Measurements from ENCODE around the gene USP21. TPM values are rescaled to one million over a fixed set of nuclear protein-coding genes. Genes with fewer than 3 reads are reported as not detected.
A peak's percentile ranks its signal among the peaks of the same experiment; 100 is the strongest.

The USP21 gene
- total and polyA plus RNA-seq, 8 donors, result 7.9 to 25.3 (median 11.2) TPM

DNA sequence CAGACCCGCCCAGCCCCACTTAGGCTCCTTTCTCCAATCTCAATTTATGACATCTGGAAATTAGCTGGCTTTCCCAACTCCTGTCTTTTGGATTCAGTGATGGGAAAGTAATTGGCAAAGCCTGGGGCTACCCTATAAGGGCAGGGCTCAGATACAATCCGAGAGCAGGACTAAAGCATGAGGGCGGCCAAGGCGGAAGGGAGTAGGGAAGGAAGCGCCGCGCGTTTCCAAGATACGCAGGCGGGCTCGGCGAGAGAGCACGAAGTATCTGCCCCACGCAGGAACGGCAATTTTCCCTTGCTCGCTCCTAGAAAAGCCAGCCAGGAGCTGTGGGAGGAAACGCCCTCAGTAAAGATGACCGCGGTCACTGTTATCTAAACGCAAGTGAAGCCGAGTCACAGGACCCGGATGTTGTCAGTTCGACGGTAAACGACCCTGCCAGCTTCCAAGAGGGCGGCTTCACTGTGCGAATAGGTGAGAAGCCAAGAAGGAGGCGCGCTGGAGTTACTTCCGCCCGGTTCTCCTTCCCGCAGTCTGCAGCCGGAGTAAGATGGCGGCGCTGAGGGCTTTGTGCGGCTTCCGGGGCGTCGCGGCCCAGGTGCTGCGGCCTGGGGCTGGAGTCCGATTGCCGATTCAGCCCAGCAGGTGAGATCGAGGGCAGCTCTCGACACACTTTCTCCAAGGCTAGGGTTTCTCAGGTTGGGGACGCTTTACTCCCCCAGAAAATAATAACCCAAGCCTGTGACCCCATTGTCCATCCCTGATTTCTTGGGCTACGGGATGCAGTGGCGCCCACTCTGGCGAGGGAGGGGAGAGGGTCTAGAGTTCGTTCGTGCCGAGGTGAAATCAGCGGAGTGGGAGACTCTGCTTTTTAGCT, 42.8 kb downstream of the USP21 start, which contains the start of gene NDUFS2:
Gene NDUFS2 (plus strand): TSS at position 532 of the 877 bp plus-strand sequence. CDS start 19 bp downstream, at position 551.
- intact Hi-C loops (cut with DNase I), result no loop called here
- Histone ChIP-seq H3K4me1 (peaks cover 8 to 11% (median 9%) of the 10 kb centered on the region in 3 donors), H3K4me3 (peak within 1 kb of the TSS; percentile 58 to 70 (median 66)), H3K27me3 (no peaks in the 10 kb centered on the region), H3K36me3 (peaks cover 0 to 2% (median 0%) of the 10 kb centered on the region in 3 donors), H3K27ac (peak within 1 kb of the TSS; percentile 80 to 96 (median 88)), H3K9me3 (no peaks in the 10 kb centered on the region)
- 2 to 3% methylated on average over 53 of the region's 53 CpGs for WGBS, 2 donors
- peak; percentile 94 to 98 (median 96) for ATAC-seq
- TF ChIP-seq, protein P1, sequence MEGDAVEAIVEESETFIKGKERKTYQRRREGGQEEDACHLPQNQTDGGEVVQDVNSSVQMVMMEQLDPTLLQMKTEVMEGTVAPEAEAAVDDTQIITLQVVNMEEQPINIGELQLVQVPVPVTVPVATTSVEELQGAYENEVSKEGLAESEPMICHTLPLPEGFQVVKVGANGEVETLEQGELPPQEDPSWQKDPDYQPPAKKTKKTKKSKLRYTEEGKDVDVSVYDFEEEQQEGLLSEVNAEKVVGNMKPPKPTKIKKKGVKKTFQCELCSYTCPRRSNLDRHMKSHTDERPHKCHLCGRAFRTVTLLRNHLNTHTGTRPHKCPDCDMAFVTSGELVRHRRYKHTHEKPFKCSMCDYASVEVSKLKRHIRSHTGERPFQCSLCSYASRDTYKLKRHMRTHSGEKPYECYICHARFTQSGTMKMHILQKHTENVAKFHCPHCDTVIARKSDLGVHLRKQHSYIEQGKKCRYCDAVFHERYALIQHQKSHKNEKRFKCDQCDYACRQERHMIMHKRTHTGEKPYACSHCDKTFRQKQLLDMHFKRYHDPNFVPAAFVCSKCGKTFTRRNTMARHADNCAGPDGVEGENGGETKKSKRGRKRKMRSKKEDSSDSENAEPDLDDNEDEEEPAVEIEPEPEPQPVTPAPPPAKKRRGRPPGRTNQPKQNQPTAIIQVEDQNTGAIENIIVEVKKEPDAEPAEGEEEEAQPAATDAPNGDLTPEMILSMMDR (IDR thresholded peaks at IDR 0.05), result no peak
- peak; percentile 76 for FAIRE-seq
- DNase-seq, result peak; percentile 90 to 99 (median 98)

GRCh38 chr1:161206411-161207140, 47.3 kb downstream of the USP21 start:
- Histone ChIP-seq H3K4me1 (peaks cover 5 to 9% (median 8%) of the 10 kb centered on the region in 3 donors), H3K27me3 (no peaks in the 10 kb centered on the region), H3K9me3 (no peaks in the 10 kb centered on the region), H3K27ac (peak overlapping the region in 2 of 4 donors; percentile 29 to 32), H3K36me3 (peaks cover 0 to 32% (median 5%) of the 10 kb centered on the region in 3 donors), H3K4me3 (no peak overlapping the region)
- TF ChIP-seq, protein P1 (IDR thresholded peaks at IDR 0.05), result no peak
- WGBS, 2 donors, result 83 to 90% methylated on average over 12 of the region's 12 CpGs
- intact Hi-C loops (cut with DNase I), result no loop called here
- ATAC-seq, result no peak
- DNase-seq, result no peak
- no peak for FAIRE-seq

GRCh38 chr1:161207173-161207572, 47.9 kb downstream of the USP21 start:
- TF ChIP-seq, protein P1 (IDR thresholded peaks at IDR 0.05), result no peak
- Histone ChIP-seq H3K36me3 (peaks cover 0 to 38% (median 6%) of the 10 kb centered on the region in 3 donors), H3K27me3 (no peaks in the 10 kb centered on the region), H3K27ac (peak overlapping the region in 2 of 4 donors; percentile 10 to 32), H3K4me3 (no peak overlapping the region), H3K4me1 (peaks cover 5 to 9% (median 8%) of the 10 kb centered on the region in 3 donors), H3K9me3 (no peaks in the 10 kb centered on the region)
- intact Hi-C loops (cut with DNase I), result no loop called here
- no peak for ATAC-seq
- no peak for DNase-seq
- 81 to 86% methylated on average over 8 of the region's 8 CpGs for WGBS, 2 donors
- FAIRE-seq, result no peak

- Histone ChIP-seq H3K36me3 (peaks cover 4 to 63% (median 24%) of the 10 kb centered on the region in 3 donors), H3K4me1 (no peaks in the 10 kb centered on the region), H3K4me3 (no peak overlapping the region), H3K27me3 (no peaks in the 10 kb centered on the region), H3K27ac (no peak overlapping the region), H3K9me3 (no peaks in the 10 kb centered on the region)
- ATAC-seq (peak; percentile 94 to 97 (median 96)), FAIRE-seq (no peak), DNase-seq (peak; percentile 69 to 85 (median 79))
- TF ChIP-seq, protein P1 (IDR thresholded peaks at IDR 0.05), result peak; percentile 79 to 81 (median 80)
- WGBS, 2 donors, result 27 to 33% methylated on average over 11 of the region's 11 CpGs
- intact Hi-C loops (cut with DNase I), result no loop called here
Measured at GRCh38 chr1:161209790-161210409, 50.6 kb downstream of the USP21 start.
